C4-2B (cell line): ENCODE results near the gene USP31.

Experiments
- CTCF ChIP-seq: fragments of 450-650 bp; conservative IDR thresholded peaks from 2 replicates; pipeline ENCODE4 v1.5.1; 2017; ENCODE audit warnings: mild to moderate bottlenecking
- ZFX ChIP-seq: fragments of 450-650 bp; IDR thresholded peaks from 2 replicates; pipeline ENCODE4 v1.6.1; 2017

- TF ChIP-seq CTCF, result no peak
- TF ChIP-seq ZFX, result no peak
Measured at GRCh38 chr16:23194497-23195221, 45.4 kb upstream of the USP31 start.
